Transverse colon (tissue), 4 donors: ENCODE measurements around the gene OR4M1.
"Not testable (repeated sequence)": the region's sequence is repeated elsewhere in the genome, so short reads cannot be mapped to it uniquely, and the experiment has no call there.

ENCODE experiments used
- EP300 ChIP-seq: sonication (generic); formaldehyde crosslinking; IDR thresholded peaks from one replicate; pipeline ENCODE4 v1.6.1; 2017; ENCODE audit warnings: antibody characterized with exemption, low read depth
- POLR2A ChIP-seq: fragments of 450-650 bp; IDR thresholded peaks from one replicate; pipeline ENCODE4 v1.6.1; 2016; ENCODE audit warnings: antibody characterized with exemption, mild to moderate bottlenecking, moderate library complexity
- POLR2AphosphoS5 ChIP-seq, 3 donors: sonication (generic); formaldehyde crosslinking; IDR thresholded peaks; one replicate each; pipeline ENCODE4 v1.6.1; 2016; ENCODE audit warnings: antibody characterized with exemption in 3 of 3
- TF ChIP-seq, protein P1 (sequence below), 5 experiments: fragments of 200-600 bp in 3 of 5; fragments of 450-650 bp in 2 of 5; sonication (generic) in 3 of 5; IDR thresholded peaks; 1 replicate in 2 of 5; 2 replicates in 3 of 5; pipeline ENCODE4 v1.5.1; 2016 to 2017; ENCODE audit warnings: antibody characterized with exemption in 5 of 5, inconsistent platforms in 3 of 5, mild to moderate bottlenecking in 2 of 5, moderate library complexity in 1 of 5

DNA sequence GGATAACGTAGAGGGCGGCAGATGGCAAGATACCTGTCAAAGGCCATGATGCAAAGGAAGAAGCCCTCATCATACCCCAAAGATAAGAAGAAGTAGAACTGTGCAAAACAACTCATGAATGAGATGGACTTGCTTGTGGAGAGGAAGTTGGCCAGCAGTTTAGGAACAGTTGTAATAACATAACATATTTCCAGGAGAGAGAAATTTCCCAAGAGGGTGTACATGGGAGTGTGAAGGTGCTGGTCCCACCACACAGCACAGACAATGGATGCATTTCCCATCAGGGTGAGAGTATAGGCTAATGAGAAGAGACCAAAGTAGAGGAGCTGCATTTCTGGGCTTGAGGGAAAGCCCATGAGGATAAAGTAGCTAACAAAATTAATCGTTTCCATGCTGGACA is 39.4 kb upstream of the OR4M1 start:
- TF ChIP-seq POLR2A; EP300; POLR2AphosphoS5 (IDR thresholded peaks at IDR 0.05): not testable (repeated sequence)
- TF ChIP-seq, protein P1, sequence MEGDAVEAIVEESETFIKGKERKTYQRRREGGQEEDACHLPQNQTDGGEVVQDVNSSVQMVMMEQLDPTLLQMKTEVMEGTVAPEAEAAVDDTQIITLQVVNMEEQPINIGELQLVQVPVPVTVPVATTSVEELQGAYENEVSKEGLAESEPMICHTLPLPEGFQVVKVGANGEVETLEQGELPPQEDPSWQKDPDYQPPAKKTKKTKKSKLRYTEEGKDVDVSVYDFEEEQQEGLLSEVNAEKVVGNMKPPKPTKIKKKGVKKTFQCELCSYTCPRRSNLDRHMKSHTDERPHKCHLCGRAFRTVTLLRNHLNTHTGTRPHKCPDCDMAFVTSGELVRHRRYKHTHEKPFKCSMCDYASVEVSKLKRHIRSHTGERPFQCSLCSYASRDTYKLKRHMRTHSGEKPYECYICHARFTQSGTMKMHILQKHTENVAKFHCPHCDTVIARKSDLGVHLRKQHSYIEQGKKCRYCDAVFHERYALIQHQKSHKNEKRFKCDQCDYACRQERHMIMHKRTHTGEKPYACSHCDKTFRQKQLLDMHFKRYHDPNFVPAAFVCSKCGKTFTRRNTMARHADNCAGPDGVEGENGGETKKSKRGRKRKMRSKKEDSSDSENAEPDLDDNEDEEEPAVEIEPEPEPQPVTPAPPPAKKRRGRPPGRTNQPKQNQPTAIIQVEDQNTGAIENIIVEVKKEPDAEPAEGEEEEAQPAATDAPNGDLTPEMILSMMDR (IDR thresholded peaks at IDR 0.05), result not testable (repeated sequence)
